Transverse colon (tissue), 4 donors: Measurements from ENCODE around the gene EMILIN1.

Experiments
- EP300 ChIP-seq: sonication (generic); formaldehyde crosslinking; IDR thresholded peaks from one replicate; pipeline ENCODE4 v1.6.1; 2017; ENCODE audit warnings: antibody characterized with exemption, low read depth
- POLR2A ChIP-seq: fragments of 450-650 bp; IDR thresholded peaks from one replicate; pipeline ENCODE4 v1.6.1; 2016; ENCODE audit warnings: antibody characterized with exemption, mild to moderate bottlenecking, moderate library complexity
- POLR2AphosphoS5 ChIP-seq, 3 donors: sonication (generic); formaldehyde crosslinking; IDR thresholded peaks; one replicate each; pipeline ENCODE4 v1.6.1; 2016; ENCODE audit warnings: antibody characterized with exemption in 3 of 3
- TF ChIP-seq, protein P1 (sequence below), 5 experiments: fragments of 200-600 bp in 3 of 5; fragments of 450-650 bp in 2 of 5; sonication (generic) in 3 of 5; IDR thresholded peaks; 1 replicate in 2 of 5; 2 replicates in 3 of 5; pipeline ENCODE4 v1.5.1; 2016 to 2017; ENCODE audit warnings: antibody characterized with exemption in 5 of 5, inconsistent platforms in 3 of 5, mild to moderate bottlenecking in 2 of 5, moderate library complexity in 1 of 5

- TF ChIP-seq POLR2AphosphoS5 (IDR thresholded peaks at IDR 0.05): no peak
- TF ChIP-seq POLR2A: no peak
- TF ChIP-seq, protein P1, sequence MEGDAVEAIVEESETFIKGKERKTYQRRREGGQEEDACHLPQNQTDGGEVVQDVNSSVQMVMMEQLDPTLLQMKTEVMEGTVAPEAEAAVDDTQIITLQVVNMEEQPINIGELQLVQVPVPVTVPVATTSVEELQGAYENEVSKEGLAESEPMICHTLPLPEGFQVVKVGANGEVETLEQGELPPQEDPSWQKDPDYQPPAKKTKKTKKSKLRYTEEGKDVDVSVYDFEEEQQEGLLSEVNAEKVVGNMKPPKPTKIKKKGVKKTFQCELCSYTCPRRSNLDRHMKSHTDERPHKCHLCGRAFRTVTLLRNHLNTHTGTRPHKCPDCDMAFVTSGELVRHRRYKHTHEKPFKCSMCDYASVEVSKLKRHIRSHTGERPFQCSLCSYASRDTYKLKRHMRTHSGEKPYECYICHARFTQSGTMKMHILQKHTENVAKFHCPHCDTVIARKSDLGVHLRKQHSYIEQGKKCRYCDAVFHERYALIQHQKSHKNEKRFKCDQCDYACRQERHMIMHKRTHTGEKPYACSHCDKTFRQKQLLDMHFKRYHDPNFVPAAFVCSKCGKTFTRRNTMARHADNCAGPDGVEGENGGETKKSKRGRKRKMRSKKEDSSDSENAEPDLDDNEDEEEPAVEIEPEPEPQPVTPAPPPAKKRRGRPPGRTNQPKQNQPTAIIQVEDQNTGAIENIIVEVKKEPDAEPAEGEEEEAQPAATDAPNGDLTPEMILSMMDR (IDR thresholded peaks at IDR 0.05): no peak
- TF ChIP-seq EP300: no peak
These were observed 25.1 kb upstream of the EMILIN1 start for GRCh38 chr2:27053321-27053720.
